Glutamatergic neuron (in vitro differentiated cells): ENCODE measurements around the gene PACRG. TPM values are rescaled to one million over a fixed set of nuclear protein-coding genes. Genes with fewer than 3 reads are reported as not detected.

Experiments used
- DNase-seq: peaks from one replicate; pipeline ENCODE4 v3.0.0; 2022
- H3K27ac Mint-ChIP-seq: one replicate; pipeline ENCODE4 v1.8.0; 2020; ENCODE audit warnings: mild to moderate bottlenecking, mixed read lengths, inconsistent platforms; ENCODE audit not compliant: unreplicated experiment
- H3K27me3 Mint-ChIP-seq: one replicate; pipeline ENCODE4 v1.8.0; 2020; ENCODE audit warnings: mild to moderate bottlenecking, moderate library complexity, mixed read lengths, inconsistent platforms; ENCODE audit not compliant: unreplicated experiment
- H3K36me3 Mint-ChIP-seq: one replicate; pipeline ENCODE4 v1.8.0; 2020; ENCODE audit warnings: mild to moderate bottlenecking, mixed read lengths, inconsistent platforms; ENCODE audit not compliant: unreplicated experiment
- H3K4me1 Mint-ChIP-seq: one replicate; pipeline ENCODE4 v1.8.0; 2020; ENCODE audit warnings: mild to moderate bottlenecking, low read depth, mixed read lengths, inconsistent platforms; ENCODE audit not compliant: unreplicated experiment
- H3K4me3 Mint-ChIP-seq: one replicate; pipeline ENCODE4 v1.8.0; 2020; ENCODE audit warnings: mild to moderate bottlenecking, mixed read lengths, inconsistent platforms; ENCODE audit not compliant: unreplicated experiment
- H3K9me3 Mint-ChIP-seq: one replicate; pipeline ENCODE4 v1.8.0; 2020; ENCODE audit warnings: mild to moderate bottlenecking, moderate library complexity, mixed read lengths, inconsistent platforms; ENCODE audit not compliant: unreplicated experiment
- total RNA-seq: library from RNA; stranded (reverse); fragmentation: NEBNext Ultra II Directional; extraction: Animal tissue kit (Norgen Biotek cat#: 25700); gene quantifications from one replicate; pipeline ENCODE4 v1.2.1, GENCODE V29; 2021; ENCODE audit not compliant: unreplicated experiment
- TF ChIP-seq, protein P1 (sequence below): fragments of 200-600 bp; sonication (generic); IDR thresholded peaks from one replicate; pipeline ENCODE4 v1.5.0; 2021; ENCODE audit not compliant: partially characterized antibody, unreplicated experiment

PACRG gene
- total RNA-seq, 1 donor from 2014 or later = not detected

DNA sequence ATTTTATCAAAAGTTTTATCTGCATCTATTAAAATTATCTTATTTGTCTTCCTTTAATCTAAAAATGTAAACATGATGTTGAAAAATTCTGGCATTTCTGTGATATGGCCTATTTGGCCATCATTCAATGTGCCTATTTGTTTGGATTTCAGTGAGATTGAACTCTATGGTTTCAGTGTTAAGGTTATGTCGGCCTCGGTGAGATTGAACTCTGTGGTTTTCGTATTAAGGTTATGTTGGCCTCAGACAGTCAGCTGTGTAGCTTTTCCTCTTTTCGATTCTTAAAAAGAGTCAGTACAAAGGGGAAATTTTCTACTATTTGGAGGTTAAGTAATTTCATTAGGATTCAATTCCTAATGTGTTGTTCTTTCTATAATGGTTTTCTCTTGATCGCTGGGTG, 320.6 kb downstream of the PACRG start:
- peaks cover 6% of the 10 kb centered on the region for H3K36me3 Mint-ChIP-seq
- peaks cover 2% of the 10 kb centered on the region for H3K9me3 Mint-ChIP-seq
- TF ChIP-seq, protein P1, sequence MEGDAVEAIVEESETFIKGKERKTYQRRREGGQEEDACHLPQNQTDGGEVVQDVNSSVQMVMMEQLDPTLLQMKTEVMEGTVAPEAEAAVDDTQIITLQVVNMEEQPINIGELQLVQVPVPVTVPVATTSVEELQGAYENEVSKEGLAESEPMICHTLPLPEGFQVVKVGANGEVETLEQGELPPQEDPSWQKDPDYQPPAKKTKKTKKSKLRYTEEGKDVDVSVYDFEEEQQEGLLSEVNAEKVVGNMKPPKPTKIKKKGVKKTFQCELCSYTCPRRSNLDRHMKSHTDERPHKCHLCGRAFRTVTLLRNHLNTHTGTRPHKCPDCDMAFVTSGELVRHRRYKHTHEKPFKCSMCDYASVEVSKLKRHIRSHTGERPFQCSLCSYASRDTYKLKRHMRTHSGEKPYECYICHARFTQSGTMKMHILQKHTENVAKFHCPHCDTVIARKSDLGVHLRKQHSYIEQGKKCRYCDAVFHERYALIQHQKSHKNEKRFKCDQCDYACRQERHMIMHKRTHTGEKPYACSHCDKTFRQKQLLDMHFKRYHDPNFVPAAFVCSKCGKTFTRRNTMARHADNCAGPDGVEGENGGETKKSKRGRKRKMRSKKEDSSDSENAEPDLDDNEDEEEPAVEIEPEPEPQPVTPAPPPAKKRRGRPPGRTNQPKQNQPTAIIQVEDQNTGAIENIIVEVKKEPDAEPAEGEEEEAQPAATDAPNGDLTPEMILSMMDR = no peak
- H3K27me3 Mint-ChIP-seq = peaks cover 2% of the 10 kb centered on the region
- no peak overlapping the region for H3K4me3 Mint-ChIP-seq
- DNase-seq = no peak
- H3K27ac Mint-ChIP-seq = no peak overlapping the region
- no peaks in the 10 kb centered on the region for H3K4me1 Mint-ChIP-seq

DNA sequence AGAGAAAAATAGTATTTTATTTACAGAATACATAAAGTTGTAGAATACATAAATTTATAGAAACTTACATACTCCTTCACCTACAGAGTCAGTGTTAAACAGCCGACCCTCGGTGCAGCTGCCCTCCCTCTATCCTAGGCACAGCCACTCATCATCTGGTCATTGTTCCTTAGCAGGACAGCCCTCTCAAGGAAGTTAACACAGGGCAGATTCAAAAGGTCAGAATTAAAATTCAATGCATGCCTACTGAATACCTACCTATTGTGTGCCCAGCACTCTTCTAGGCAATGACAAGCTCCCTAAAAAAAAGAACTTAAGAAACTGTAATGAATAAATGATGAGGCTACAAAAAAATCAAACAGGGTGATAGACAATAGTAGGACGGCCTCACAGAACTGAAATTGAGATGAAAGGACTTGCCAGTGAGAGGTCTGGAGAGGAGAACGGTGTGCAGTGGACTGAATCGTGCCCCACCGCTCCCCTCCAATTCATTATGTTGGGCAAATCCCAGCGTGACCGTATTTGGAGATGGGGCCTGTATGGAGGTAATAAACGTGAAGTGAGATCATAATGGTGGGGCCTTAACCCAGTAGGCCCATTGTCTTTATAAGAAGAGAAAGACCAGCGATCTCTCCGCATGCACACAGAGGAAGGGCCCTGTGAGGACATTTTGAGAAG, 326.0 kb downstream of the PACRG start:
- no peaks in the 10 kb centered on the region for H3K9me3 Mint-ChIP-seq
- TF ChIP-seq, protein P1 = no peak
- no peaks in the 10 kb centered on the region for H3K27me3 Mint-ChIP-seq
- no peaks in the 10 kb centered on the region for H3K36me3 Mint-ChIP-seq
- no peak overlapping the region for H3K27ac Mint-ChIP-seq
- H3K4me1 Mint-ChIP-seq = no peaks in the 10 kb centered on the region
- no peak overlapping the region for H3K4me3 Mint-ChIP-seq
- no peak for DNase-seq

DNA sequence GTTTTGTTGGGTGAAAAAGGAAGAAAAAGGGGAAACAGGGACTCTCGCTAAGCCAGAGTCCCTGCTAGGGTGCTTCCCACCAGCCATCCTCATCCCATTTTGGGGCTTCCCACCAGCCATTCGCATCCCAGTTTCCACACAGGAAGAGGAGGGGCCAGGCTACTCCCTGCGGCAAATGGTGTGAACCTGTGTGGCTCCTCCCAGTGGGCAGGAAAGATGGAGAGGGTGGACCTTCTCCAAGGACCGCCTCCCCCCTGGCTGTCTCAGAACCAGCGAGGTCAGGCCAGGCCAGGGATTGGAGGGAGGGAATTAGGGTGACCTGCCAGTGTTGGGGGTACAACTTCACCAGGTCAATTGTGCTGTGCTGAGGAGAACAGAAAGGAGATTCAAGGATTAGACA, 326.9 kb downstream of the PACRG start:
- no peak for DNase-seq
- TF ChIP-seq, protein P1 = no peak
- H3K9me3 Mint-ChIP-seq = no peaks in the 10 kb centered on the region
- no peak overlapping the region for H3K27ac Mint-ChIP-seq
- H3K4me3 Mint-ChIP-seq = no peak overlapping the region
- no peaks in the 10 kb centered on the region for H3K27me3 Mint-ChIP-seq
- no peaks in the 10 kb centered on the region for H3K4me1 Mint-ChIP-seq
- peaks cover 4% of the 10 kb centered on the region for H3K36me3 Mint-ChIP-seq

DNA sequence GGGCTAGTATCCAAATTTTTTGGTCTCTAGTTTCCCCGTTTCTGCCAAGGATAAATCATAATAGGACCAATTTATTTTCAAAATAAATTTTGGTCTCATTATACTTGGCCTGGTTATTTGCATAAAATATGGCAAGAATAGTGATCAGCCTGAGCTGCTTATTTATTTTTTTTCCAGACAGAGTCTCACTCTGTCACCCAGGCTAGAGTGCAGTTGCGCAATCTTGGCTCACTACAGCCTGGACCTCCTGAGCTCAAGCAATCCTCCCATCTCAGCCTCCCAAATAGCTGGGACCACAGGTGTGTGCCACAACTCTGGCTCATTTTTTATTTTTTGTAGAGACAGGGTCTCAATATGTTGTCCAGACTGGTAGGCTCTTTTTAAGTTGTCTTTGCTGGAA, 329.5 kb downstream of the PACRG start:
- TF ChIP-seq, protein P1 = no peak
- Mint-ChIP-seq H3K9me3 (no peaks in the 10 kb centered on the region), H3K27ac (no peak overlapping the region), H3K4me1 (no peaks in the 10 kb centered on the region), H3K27me3 (no peaks in the 10 kb centered on the region), H3K4me3 (no peak overlapping the region), H3K36me3 (peaks cover 4% of the 10 kb centered on the region)
- no peak for DNase-seq

DNA sequence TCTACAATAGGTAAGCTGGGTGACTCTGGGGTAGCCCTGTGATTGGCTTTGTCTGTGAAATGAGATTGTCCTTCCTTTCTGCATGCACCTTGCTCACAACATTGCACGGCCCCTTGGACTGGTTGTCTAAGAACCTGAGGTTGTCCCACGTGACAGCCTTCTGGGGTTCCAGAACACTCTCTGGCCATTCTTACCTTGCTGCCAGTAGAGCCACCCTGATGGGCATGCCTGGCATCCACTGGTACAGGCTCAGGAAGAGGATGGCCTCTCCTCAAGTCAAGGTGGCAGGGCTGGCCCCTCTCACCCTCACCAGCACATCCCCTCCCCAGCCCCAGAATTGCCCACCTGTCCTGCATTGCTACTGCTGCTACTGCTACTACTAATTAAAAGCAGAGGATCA, 335.0 kb downstream of the PACRG start:
- no peak overlapping the region for H3K4me3 Mint-ChIP-seq
- peaks cover 3% of the 10 kb centered on the region for H3K4me1 Mint-ChIP-seq
- DNase-seq = no peak

More for the DNA sequence above, 335.0 kb downstream of the PACRG start:
- Mint-ChIP-seq H3K36me3 (peaks cover 4% of the 10 kb centered on the region), H3K9me3 (no peaks in the 10 kb centered on the region), H3K27me3 (no peaks in the 10 kb centered on the region), H3K27ac (no peak overlapping the region)
- TF ChIP-seq, protein P1 = no peak
